LNCaP clone FGC (cell line): ENCODE measurements around the gene SNX30.

Experiments
- DNase-seq: peaks from one replicate; pipeline ENCODE4 v3.0.0-alpha.2; 2011; ENCODE audit warnings: low read depth
- H3K4me3 ChIP-seq: 2 replicates; pipeline ENCODE4 v1.5.1; 2011; ENCODE audit warnings: mild to moderate bottlenecking, low read depth, low read length, control low read depth
- TF ChIP-seq, protein P1 (sequence below): IDR thresholded peaks from 2 replicates; pipeline ENCODE4 v1.5.1; 2012; ENCODE audit warnings: mild to moderate bottlenecking; ENCODE audit not compliant: control insufficient read depth, insufficient read depth; ENCODE audit errors: extremely low read depth

Gene SNX30

DNA sequence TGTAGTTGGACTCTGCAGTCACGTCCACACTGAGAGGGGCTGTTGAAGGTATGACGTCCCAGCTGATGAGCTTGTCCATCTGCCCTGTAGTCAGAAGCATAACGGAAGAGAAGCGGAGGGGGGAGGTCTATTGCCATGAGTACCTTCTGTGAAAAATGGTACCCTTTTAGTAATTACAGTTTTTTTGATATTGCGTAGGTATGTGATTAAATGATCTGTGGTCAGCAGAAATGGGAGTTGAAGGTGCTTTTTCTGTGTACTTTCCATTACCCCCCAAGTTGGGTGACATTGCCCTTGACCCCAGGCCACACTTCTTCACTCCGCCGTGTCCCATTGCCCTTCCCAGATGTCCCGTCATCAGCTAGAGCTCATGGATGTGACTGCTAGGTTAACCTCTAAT lies 45.9 kb downstream of the SNX30 start:
- DNase-seq = no peak
- no peak overlapping the region for H3K4me3 ChIP-seq
- TF ChIP-seq, protein P1, sequence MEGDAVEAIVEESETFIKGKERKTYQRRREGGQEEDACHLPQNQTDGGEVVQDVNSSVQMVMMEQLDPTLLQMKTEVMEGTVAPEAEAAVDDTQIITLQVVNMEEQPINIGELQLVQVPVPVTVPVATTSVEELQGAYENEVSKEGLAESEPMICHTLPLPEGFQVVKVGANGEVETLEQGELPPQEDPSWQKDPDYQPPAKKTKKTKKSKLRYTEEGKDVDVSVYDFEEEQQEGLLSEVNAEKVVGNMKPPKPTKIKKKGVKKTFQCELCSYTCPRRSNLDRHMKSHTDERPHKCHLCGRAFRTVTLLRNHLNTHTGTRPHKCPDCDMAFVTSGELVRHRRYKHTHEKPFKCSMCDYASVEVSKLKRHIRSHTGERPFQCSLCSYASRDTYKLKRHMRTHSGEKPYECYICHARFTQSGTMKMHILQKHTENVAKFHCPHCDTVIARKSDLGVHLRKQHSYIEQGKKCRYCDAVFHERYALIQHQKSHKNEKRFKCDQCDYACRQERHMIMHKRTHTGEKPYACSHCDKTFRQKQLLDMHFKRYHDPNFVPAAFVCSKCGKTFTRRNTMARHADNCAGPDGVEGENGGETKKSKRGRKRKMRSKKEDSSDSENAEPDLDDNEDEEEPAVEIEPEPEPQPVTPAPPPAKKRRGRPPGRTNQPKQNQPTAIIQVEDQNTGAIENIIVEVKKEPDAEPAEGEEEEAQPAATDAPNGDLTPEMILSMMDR = no peak

GRCh38 chr9:112809351-112809848 lies 58.8 kb downstream of the SNX30 start:
- no peak for DNase-seq
- TF ChIP-seq, protein P1 = no peak
- H3K4me3 ChIP-seq = no peak overlapping the region

DNA sequence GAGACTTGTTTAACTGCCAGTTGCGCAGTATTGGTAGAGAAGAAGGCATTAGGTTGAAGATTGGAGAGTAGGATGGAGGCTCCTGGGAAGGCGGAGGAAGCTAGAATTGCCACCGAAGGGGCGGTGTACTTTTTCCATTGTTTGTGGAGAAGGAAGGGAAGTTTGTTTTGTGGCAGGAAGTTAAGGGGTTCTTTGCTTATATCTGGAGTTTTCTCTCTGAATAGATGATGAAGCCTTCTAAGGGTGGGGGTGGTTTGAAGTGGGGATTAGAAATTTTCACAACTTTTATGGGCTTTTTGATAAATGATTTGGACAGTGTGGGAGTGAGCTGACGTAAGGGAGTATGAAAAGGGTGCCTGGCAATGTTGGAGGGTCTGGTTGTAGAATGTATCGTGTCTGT lies 59.3 kb downstream of the SNX30 start:
- DNase-seq = no peak
- TF ChIP-seq, protein P1 = no peak
- no peak overlapping the region for H3K4me3 ChIP-seq

GRCh38 chr9:112810696-112811490 lies 60.3 kb downstream of the SNX30 start:
- TF ChIP-seq, protein P1 = no peak
- no peak overlapping the region for H3K4me3 ChIP-seq
- no peak for DNase-seq

DNA sequence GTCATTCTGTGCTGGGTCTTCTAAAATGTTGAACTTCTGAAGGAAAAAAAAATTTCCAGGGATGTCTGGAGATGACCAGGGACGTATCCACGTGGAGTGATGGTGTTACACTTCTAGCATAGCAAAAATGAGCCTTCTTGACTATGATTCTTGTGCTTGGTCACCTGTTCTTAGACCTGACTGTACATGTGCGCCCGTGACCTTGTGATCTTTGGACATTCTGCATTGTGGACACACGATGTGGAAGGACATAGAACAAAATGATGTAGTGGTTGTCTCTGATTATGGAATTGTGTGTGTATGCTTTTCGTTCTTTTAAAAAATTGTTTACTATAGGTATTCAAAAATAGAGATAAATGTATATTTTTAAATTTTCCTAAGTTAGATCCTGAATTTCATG lies 61.0 kb downstream of the SNX30 start:
- no peak overlapping the region for H3K4me3 ChIP-seq
- DNase-seq = no peak
- TF ChIP-seq, protein P1 = no peak

GRCh38 chr9:112815868-112816267 lies 65.3 kb downstream of the SNX30 start:
- no peak for DNase-seq
- no peak overlapping the region for H3K4me3 ChIP-seq
- TF ChIP-seq, protein P1 = no peak

DNA sequence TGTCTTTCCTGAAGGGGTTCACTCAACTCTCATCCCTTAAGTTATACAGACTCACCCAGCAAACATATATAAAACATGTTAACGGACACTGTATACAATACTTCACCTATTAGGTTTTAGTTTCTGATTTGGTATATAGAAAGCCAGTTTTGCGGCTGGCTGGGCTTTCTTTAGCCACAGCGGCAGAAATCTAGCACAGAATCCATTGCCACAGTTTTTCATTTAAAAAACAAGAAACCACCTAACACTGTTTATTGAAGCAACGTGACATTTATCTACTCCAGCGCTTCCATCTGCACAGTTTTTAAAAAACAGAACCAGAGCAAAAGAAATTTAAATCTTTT lies 67.3 kb downstream of the SNX30 start:
- no peak overlapping the region for H3K4me3 ChIP-seq
- TF ChIP-seq, protein P1 = no peak
- no peak for DNase-seq
